Activated T-helper 17 cell treated with anti-CD3 and anti-CD28 coated beads, Interleukin-2, amount 50 U/mL, for 72 hours (primary cell): ENCODE data around the gene CLDN20. TPM values are rescaled to one million over a fixed set of nuclear protein-coding genes. Genes with fewer than 3 reads are reported as not detected.

Experiments used
- ATAC-seq: fragments of 150-1000 bp; cut with Tn5 transposase; replicated peaks from 2 replicates; pipeline ENCODE4 v1.10.0; 2021; ENCODE audit warnings: mild to moderate bottlenecking, moderate library complexity
- H3K27ac Mint-ChIP-seq: one replicate; pipeline ENCODE4 v1.8.0; 2022; ENCODE audit warnings: mixed read lengths
- H3K27me3 Mint-ChIP-seq: one replicate; pipeline ENCODE4 v1.8.0; 2022; ENCODE audit warnings: mixed read lengths
- H3K36me3 Mint-ChIP-seq: one replicate; pipeline ENCODE4 v1.8.0; 2022; ENCODE audit warnings: low read depth, mild to moderate bottlenecking, mixed read lengths
- H3K4me1 Mint-ChIP-seq: one replicate; pipeline ENCODE4 v1.8.0; 2022; ENCODE audit warnings: mixed read lengths
- H3K4me3 Mint-ChIP-seq: one replicate; pipeline ENCODE4 v1.8.0; 2022; ENCODE audit warnings: mild to moderate bottlenecking, mixed read lengths
- H3K9me3 Mint-ChIP-seq: one replicate; pipeline ENCODE4 v1.8.0; 2022; ENCODE audit warnings: mixed read lengths
- total RNA-seq, 2 donors: library from RNA; stranded (reverse); gene quantifications; one replicate each; pipeline ENCODE4 v1.2.3, GENCODE V29; 2022

The CLDN20 gene
- total RNA-seq, 2 donors from 2014 or later = not detected

DNA sequence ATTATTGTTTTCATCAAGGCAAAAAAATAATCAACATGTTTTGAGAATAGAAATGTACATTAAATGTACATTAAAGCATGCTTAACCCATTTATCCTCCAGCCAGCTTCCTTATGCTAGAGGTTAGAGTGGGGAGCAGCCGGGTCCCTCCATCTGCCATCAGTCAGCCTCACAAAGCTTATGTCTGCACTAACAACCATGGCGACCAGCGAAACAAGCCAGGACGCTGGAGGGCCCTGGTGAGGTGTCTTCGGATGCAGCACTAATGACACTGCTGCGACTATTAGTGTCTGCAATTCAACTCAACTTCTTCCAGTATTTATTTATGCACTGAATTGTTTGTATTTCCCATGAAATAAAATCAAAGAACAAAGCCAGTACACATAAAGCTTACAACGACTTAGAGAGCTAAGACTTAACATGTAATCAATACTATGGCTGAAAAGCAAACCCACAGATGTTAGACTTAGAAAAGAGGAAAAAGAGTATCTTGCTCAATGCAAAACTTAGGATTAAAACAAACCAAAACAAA, 6.8 kb downstream of the CLDN20 start:
- H3K27me3 Mint-ChIP-seq = no peaks in the 10 kb centered on the region

DNA sequence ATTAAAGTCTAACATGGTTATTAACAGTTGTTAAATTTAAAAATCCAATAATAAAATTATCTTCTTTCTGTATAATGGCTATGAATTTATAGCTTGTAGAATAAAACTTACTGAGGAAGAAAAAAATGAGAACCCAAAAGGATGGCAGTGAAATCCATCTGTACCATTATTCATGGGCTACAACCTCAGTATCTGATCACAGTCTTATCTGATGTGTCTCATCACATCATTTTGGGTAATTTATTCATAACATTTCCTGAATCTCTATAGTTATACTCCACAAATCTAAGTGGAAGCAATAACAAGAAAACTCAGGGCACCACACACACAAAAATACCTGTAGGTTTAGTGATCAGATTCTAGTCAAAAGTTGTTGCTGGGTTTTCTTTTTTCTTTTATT, 7.3 kb downstream of the CLDN20 start:
- H3K36me3 Mint-ChIP-seq = peaks cover 59% of the 10 kb centered on the region
- ATAC-seq = no peak

More for the DNA sequence above, 6.8 kb downstream of the CLDN20 start:
- no peak overlapping the region for H3K27ac Mint-ChIP-seq
- no peaks in the 10 kb centered on the region for H3K9me3 Mint-ChIP-seq
- H3K4me1 Mint-ChIP-seq = peaks cover 24% of the 10 kb centered on the region
- H3K4me3 Mint-ChIP-seq = no peak overlapping the region
- peaks cover 59% of the 10 kb centered on the region for H3K36me3 Mint-ChIP-seq
- no peak for ATAC-seq

DNA sequence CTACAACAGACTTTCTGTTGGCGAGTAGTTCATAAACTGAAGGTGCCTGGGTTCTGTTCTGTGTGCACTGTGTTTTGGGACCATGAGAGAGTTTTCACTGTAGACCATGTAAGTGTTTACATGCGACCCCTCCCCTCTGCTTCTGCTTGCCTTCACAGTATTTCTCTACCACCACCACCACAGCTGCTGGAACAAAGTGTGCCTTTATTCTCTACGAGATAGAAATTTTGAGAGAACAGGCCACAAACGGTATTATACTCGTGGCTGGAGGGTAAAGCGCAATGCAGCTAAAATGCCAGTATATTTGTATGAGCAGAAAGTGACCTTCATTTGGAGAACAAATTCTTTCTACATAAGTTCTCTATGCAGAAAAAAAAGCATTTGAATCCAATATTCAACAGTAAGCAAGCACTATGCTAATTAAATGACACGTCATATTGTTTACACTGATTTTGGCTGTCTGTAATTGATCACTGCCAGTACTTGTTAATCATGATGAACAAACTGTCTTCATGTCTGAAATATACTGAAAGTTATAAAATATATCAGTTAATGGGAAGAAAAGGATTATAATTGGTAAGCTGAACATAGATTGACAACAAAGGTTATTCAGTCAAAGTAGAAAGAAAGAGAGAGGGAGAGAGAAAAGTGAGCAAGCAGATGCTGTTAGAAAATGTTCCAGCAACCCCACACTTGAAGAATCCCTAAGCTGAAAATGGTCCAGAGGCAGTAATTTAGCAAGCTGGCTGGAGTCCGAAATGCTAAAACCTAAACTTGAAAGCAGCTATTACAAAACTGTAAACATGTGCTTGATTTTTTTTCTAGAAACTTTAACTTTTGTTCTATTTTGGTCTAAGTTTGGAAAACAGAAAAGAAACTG, 8.8 kb downstream of the CLDN20 start:
- H3K4me1 Mint-ChIP-seq = peaks cover 20% of the 10 kb centered on the region
- no peaks in the 10 kb centered on the region for H3K27me3 Mint-ChIP-seq
- H3K4me3 Mint-ChIP-seq = no peak overlapping the region
- no peak overlapping the region for H3K27ac Mint-ChIP-seq
- H3K36me3 Mint-ChIP-seq = peaks cover 63% of the 10 kb centered on the region
- H3K9me3 Mint-ChIP-seq = no peaks in the 10 kb centered on the region
- ATAC-seq = no peak

More for the DNA sequence above, 7.3 kb downstream of the CLDN20 start:
- H3K4me1 Mint-ChIP-seq = peaks cover 20% of the 10 kb centered on the region
- H3K9me3 Mint-ChIP-seq = no peaks in the 10 kb centered on the region
- H3K27ac Mint-ChIP-seq = no peak overlapping the region
- no peaks in the 10 kb centered on the region for H3K27me3 Mint-ChIP-seq
- H3K4me3 Mint-ChIP-seq = no peak overlapping the region

GRCh38 chr6:155273431-155273830, 9.6 kb downstream of the CLDN20 start:
- Mint-ChIP-seq H3K27me3 (no peaks in the 10 kb centered on the region), H3K4me1 (peaks cover 18% of the 10 kb centered on the region), H3K36me3 (peaks cover 63% of the 10 kb centered on the region), H3K9me3 (no peaks in the 10 kb centered on the region), H3K27ac (peak overlapping the region; percentile 9), H3K4me3 (no peak overlapping the region)
- ATAC-seq = no peak

DNA sequence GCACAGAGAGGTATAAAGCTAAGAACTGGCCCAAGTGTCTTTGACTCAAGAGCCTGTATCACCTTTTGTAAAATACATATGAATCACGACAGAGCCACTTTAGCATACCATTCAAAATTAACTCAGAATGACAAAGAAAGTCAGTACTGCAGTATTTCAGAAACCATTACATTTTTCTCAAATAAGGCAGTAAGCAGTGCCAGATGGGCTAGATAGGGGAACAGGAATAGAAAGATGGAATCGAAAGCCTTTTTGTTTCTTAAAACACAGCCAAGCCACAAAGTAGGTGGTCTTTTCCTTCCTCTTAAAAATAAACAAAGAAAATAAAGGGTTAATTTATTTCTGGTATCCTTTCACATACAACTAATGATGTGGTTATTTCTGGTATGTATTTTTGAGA, 10.3 kb downstream of the CLDN20 start:
- Mint-ChIP-seq H3K9me3 (no peaks in the 10 kb centered on the region), H3K27me3 (no peaks in the 10 kb centered on the region), H3K4me3 (no peak overlapping the region), H3K27ac (peak overlapping the region; percentile 9), H3K36me3 (peaks cover 69% of the 10 kb centered on the region), H3K4me1 (peaks cover 18% of the 10 kb centered on the region)
- ATAC-seq = no peak

DNA sequence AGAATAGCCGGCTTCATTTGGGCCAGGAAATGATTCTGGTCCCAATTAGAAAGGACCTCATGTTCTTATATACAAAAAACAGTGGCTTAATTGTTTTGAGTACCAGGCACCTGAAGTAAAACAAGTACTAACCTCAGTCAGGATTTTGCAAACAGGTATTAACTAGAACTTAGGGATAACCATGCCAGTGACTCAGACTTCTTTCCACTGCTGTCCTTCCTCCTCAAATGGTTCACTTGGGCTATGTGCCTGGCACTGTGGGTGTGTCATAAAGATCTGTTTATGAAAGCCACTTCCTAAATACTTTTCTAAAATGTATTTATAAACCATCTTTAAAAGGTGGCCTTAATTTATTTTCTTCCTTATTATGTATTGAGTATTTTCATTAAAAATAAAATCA, 10.7 kb downstream of the CLDN20 start:
- Mint-ChIP-seq H3K27ac (no peak overlapping the region), H3K9me3 (no peaks in the 10 kb centered on the region), H3K27me3 (no peaks in the 10 kb centered on the region), H3K36me3 (peaks cover 71% of the 10 kb centered on the region), H3K4me3 (no peak overlapping the region), H3K4me1 (peaks cover 18% of the 10 kb centered on the region)
- ATAC-seq = no peak

DNA sequence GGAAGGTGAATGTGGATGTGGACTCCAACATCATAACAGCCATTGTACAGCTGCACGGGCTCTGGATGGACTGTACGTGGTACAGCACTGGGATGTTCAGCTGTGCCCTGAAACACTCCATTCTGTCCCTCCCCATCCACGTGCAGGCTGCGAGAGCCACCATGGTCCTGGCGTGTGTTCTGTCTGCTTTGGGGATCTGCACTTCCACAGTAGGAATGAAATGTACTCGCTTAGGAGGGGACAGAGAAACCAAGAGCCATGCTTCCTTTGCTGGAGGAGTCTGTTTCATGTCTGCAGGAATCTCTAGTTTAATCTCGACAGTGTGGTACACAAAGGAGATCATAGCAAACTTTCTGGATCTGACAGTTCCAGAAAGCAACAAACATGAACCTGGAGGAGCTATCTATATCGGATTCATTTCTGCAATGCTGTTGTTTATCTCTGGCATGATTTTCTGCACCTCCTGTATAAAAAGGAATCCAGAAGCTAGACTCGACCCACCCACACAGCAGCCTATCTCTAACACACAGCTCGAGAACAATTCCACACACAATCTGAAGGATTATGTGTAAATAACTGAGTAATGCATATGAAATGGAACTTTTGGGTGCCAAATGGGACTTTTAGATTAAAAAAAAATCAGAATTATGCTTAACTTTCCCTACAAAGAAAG, 12.1 kb downstream of the CLDN20 start:
- no peak overlapping the region for H3K27ac Mint-ChIP-seq
- peaks cover 76% of the 10 kb centered on the region for H3K36me3 Mint-ChIP-seq
- H3K27me3 Mint-ChIP-seq = no peaks in the 10 kb centered on the region
- no peak overlapping the region for H3K4me3 Mint-ChIP-seq
- no peak for ATAC-seq
- no peaks in the 10 kb centered on the region for H3K9me3 Mint-ChIP-seq
- peaks cover 13% of the 10 kb centered on the region for H3K4me1 Mint-ChIP-seq

GRCh38 chr6:155276638-155277037, 12.8 kb downstream of the CLDN20 start:
- Mint-ChIP-seq H3K27me3 (no peaks in the 10 kb centered on the region), H3K4me3 (no peak overlapping the region), H3K9me3 (no peaks in the 10 kb centered on the region), H3K27ac (no peak overlapping the region), H3K4me1 (peaks cover 13% of the 10 kb centered on the region), H3K36me3 (peaks cover 82% of the 10 kb centered on the region)
- no peak for ATAC-seq

DNA sequence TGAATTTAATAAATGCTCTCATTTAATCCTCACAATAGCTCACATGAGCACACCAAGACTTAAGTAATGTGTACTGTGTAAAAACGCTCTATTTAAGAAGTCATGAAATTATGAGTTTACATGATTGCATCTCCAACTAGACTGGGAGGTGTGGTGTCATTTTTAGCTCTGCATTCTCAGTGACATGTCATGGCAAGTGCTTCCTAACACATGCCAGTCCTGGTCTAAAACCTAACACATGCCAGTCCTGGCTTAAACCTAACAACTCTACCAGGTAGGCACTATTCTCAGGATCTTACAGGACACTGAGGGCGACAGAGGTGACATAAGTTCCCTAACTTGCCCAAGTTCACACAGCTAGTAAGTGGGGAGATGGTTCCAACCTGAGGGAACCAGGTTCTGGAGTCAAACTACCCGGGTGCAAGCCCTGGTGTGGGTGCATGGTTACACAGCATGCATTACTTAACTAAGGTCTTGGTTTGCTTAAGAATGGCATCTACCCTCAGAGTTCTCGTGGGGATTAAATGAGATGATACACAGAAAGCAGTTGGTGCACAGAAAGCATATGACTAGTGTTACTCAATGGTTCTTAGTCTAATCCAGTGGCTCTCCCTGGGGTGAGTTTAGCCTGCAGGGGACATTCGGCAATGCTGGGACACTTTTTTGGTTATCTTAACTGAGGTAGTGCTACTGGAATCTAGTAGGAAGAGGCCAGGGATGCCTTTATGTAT, 14.7 kb downstream of the CLDN20 start:
- peak overlapping the region; percentile 56 for H3K27ac Mint-ChIP-seq
- no peaks in the 10 kb centered on the region for H3K9me3 Mint-ChIP-seq
- ATAC-seq = no peak
- H3K4me3 Mint-ChIP-seq = no peak overlapping the region
- no peaks in the 10 kb centered on the region for H3K27me3 Mint-ChIP-seq
- peaks cover 10% of the 10 kb centered on the region for H3K4me1 Mint-ChIP-seq
- peaks cover 89% of the 10 kb centered on the region for H3K36me3 Mint-ChIP-seq

GRCh38 chr6:155284775-155285174, 21.0 kb downstream of the CLDN20 start:
- H3K9me3 Mint-ChIP-seq = no peaks in the 10 kb centered on the region
- no peaks in the 10 kb centered on the region for H3K27me3 Mint-ChIP-seq
- H3K36me3 Mint-ChIP-seq = peaks cover 90% of the 10 kb centered on the region
- ATAC-seq = peak; percentile 89
- H3K4me3 Mint-ChIP-seq = no peak overlapping the region
- peak overlapping the region; percentile 65 for H3K27ac Mint-ChIP-seq
- H3K4me1 Mint-ChIP-seq = peaks cover 4% of the 10 kb centered on the region

GRCh38 chr6:155287762-155288161, 23.9 kb downstream of the CLDN20 start:
- no peak for ATAC-seq
- peaks cover 90% of the 10 kb centered on the region for H3K36me3 Mint-ChIP-seq
- H3K27me3 Mint-ChIP-seq = no peaks in the 10 kb centered on the region
- no peak overlapping the region for H3K4me3 Mint-ChIP-seq
- no peaks in the 10 kb centered on the region for H3K9me3 Mint-ChIP-seq
- H3K4me1 Mint-ChIP-seq = peaks cover 11% of the 10 kb centered on the region
- H3K27ac Mint-ChIP-seq = no peak overlapping the region

GRCh38 chr6:155290491-155290890, 26.7 kb downstream of the CLDN20 start:
- H3K4me1 Mint-ChIP-seq = peaks cover 7% of the 10 kb centered on the region
- no peaks in the 10 kb centered on the region for H3K9me3 Mint-ChIP-seq
- H3K27ac Mint-ChIP-seq = no peak overlapping the region
- H3K36me3 Mint-ChIP-seq = peaks cover 89% of the 10 kb centered on the region
- H3K27me3 Mint-ChIP-seq = no peaks in the 10 kb centered on the region
- no peak overlapping the region for H3K4me3 Mint-ChIP-seq
- no peak for ATAC-seq

- peaks cover 7% of the 10 kb centered on the region for H3K4me1 Mint-ChIP-seq
- peaks cover 90% of the 10 kb centered on the region for H3K36me3 Mint-ChIP-seq
- H3K27ac Mint-ChIP-seq = peak overlapping the region; percentile 91
- no peak for ATAC-seq
- no peak overlapping the region for H3K4me3 Mint-ChIP-seq
- no peaks in the 10 kb centered on the region for H3K27me3 Mint-ChIP-seq
- no peaks in the 10 kb centered on the region for H3K9me3 Mint-ChIP-seq
Observed at GRCh38 chr6:155291291-155291690, 27.5 kb downstream of the CLDN20 start.

DNA sequence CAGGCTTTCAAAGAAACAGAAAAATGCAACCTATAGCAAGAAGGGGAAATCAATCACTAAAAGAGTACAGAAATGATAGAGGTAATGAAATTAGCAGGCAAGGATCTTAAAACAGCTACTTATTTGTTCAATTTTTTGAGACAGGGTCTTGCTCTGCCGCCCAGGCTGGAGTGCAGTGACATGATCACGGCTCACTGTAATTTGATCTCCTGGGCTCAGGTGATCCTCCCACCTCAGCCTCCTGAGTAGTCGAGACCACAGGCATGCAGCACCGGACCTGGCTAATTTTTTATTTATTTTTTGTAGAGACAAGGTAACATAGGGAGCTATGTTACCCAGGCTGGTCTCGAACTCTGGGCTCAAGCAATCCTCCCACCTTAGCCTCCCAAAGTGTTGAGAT, 28.9 kb downstream of the CLDN20 start:
- no peaks in the 10 kb centered on the region for H3K9me3 Mint-ChIP-seq
- no peak overlapping the region for H3K4me3 Mint-ChIP-seq
- H3K4me1 Mint-ChIP-seq = peaks cover 11% of the 10 kb centered on the region
- ATAC-seq = peak; percentile 12
- H3K36me3 Mint-ChIP-seq = peaks cover 95% of the 10 kb centered on the region
- no peaks in the 10 kb centered on the region for H3K27me3 Mint-ChIP-seq
- peak overlapping the region; percentile 91 for H3K27ac Mint-ChIP-seq
